ENCODE measurements around the gene LRRN2. TPM values are rescaled to one million over a fixed set of nuclear protein-coding genes. Genes with fewer than 3 reads are reported as not detected.

LRRN2 gene
- total RNA-seq, 1 experiment from 2014 or later: 5.3 TPM

- H3K4me1 Mint-ChIP-seq: peaks cover 4% of the 10 kb centered on the region; the same call in 1 of the 2 replicates
- ChIA-PET CTCF (no interaction called here), POLR2A (no interaction called here)
- DNase-seq (ENCODE audit: low spot score) (no peak), ATAC-seq (no peak)
- no peak overlapping the region for H3K4me3 Mint-ChIP-seq
- H3K27ac Mint-ChIP-seq: no peak overlapping the region
- H3K36me3 Mint-ChIP-seq: no peaks in the 10 kb centered on the region
- peaks cover 3% of the 10 kb centered on the region; the same call in 1 of the 2 replicates for H3K9me3 Mint-ChIP-seq
- TF ChIP-seq AR (CRISPR knock-in tag; IDR thresholded peaks at IDR 0.05) (no peak), FOXJ3 (CRISPR knock-in tag; IDR thresholded peaks at IDR 0.05; ENCODE audit: borderline replicate concordance) (no peak), ZNF121 (CRISPR knock-in tag; IDR thresholded peaks at IDR 0.05) (peak; percentile 19; the same call in 1 of the 2 replicates)
- peaks cover 73% of the 10 kb centered on the region for H3K27me3 Mint-ChIP-seq (ENCODE audit: low read depth)
Measured at GRCh38 chr1:204723131-204723787, 37.7 kb upstream of the LRRN2 start.

GRCh38 chr1:204721373-204722055, 36.0 kb upstream of the LRRN2 start:
- Mint-ChIP-seq H3K4me3 (no peak overlapping the region), H3K9me3 (peaks cover 3% of the 10 kb centered on the region; the same call in 1 of the 2 replicates), H3K27ac (no peak overlapping the region), H3K36me3 (no peaks in the 10 kb centered on the region), H3K27me3 (ENCODE audit: low read depth) (peaks cover 83% of the 10 kb centered on the region), H3K4me1 (peaks cover 8% of the 10 kb centered on the region)
- DNase-seq (ENCODE audit: low spot score) (no peak), ATAC-seq (peak; percentile 66)
- CTCF ChIA-PET: interaction anchor here (1.2 kb wide), 1 partner anchor 25 kb away, joined by 5 read pairs; no protein-coding TSS in a partner anchor
- POLR2A ChIA-PET: no interaction called here
- TF ChIP-seq ZNF425 (CRISPR knock-in tag; conservative IDR thresholded peaks at IDR 0.05) (no peak), ZSCAN18 (CRISPR knock-in tag; IDR thresholded peaks at IDR 0.05) (no peak), IRF1 (CRISPR knock-in tag; IDR thresholded peaks at IDR 0.05) (no peak), ZNF416 (CRISPR knock-in tag; IDR thresholded peaks at IDR 0.05) (no peak), CREB1 (CRISPR knock-in tag; IDR thresholded peaks at IDR 0.05) (no peak), ARID4B (CRISPR knock-in tag; IDR thresholded peaks at IDR 0.05; ENCODE audit: borderline replicate concordance) (no peak), ZNF532 (CRISPR knock-in tag; IDR thresholded peaks at IDR 0.05; ENCODE audit: borderline replicate concordance) (no peak), ZNF138 (CRISPR knock-in tag; conservative IDR thresholded peaks at IDR 0.05) (no peak), ZNF281 (CRISPR knock-in tag; IDR thresholded peaks at IDR 0.05) (no peak), NFYB (CRISPR knock-in tag; conservative IDR thresholded peaks at IDR 0.05; ENCODE audit: low read depth) (no peak)

All from WTC11 (cell line).